ENCODE measurements around the gene SLC38A2. TPM values are rescaled to one million over a fixed set of nuclear protein-coding genes. Genes with fewer than 3 reads are reported as not detected.

The SLC38A2 gene
- total and polyA plus RNA-seq, 2 donors (not counting 1 experiment from before 2014, with no cell fraction given) = 61.6 to 202 TPM

- Histone ChIP-seq H3K9me3 (ENCODE audit: control extremely low read depth in 1 of 3, control insufficient read depth in 2 of 3, insufficient read depth in 1 of 3, low read length in 2 of 3) (no peaks in the 10 kb centered on the region), H3K27me3 (replicated peaks in 1 of 4; ENCODE audit: control extremely low read depth in 1 of 4, control insufficient read depth in 3 of 4, insufficient read depth in 4 of 4, low read length in 3 of 4) (no peaks in the 10 kb centered on the region), H3K27ac (ENCODE audit: low read length in 2 of 2) (no peak overlapping the region), H3K9ac (ENCODE audit: low read length) (no peak overlapping the region), H3K36me3 (replicated peaks in 1 of 2; ENCODE audit: control extremely low read depth in 1 of 2, control insufficient read depth in 1 of 2, extremely low read depth in 1 of 2, insufficient read depth in 2 of 2, low read length in 1 of 2) (no peaks in the 10 kb centered on the region), H3K4me3 (ENCODE audit: control extremely low read depth in 1 of 5, extremely low read depth in 1 of 5, insufficient read depth in 1 of 5, low read depth in 2 of 5, low read length in 4 of 5) (no peak overlapping the region), H2AFZ (ENCODE audit: insufficient read depth, low read depth, low read length, poor library complexity, severe bottlenecking) (no peak overlapping the region), H3K4me2 (replicated peaks; ENCODE audit: low read depth, low read length, poor library complexity, severe bottlenecking) (no peak overlapping the region), H4K20me1 (ENCODE audit: control insufficient read depth, insufficient read depth, low read length, poor library complexity, severe bottlenecking) (no peaks in the 10 kb centered on the region), H3K79me2 (ENCODE audit: control insufficient read depth, insufficient read depth, low read length) (no peaks in the 10 kb centered on the region), H3K4me1 (ENCODE audit: control insufficient read depth in 2 of 2, insufficient read depth in 2 of 2, low read length in 2 of 2) (peaks cover 10 to 12% of the 10 kb centered on the region in 2 donors)
- no peak for TF ChIP-seq EZH2 (IDR thresholded peaks at IDR 0.05; ENCODE audit: borderline replicate concordance, insufficient read depth, low read depth, low read length, poor library complexity, severe bottlenecking)
- TF ChIP-seq CTCF (IDR thresholded peaks at IDR 0.05) = no peak
- H3K9me3 Mint-ChIP-seq (ENCODE audit: insufficient read depth) = no peaks in the 10 kb centered on the region
- no peak overlapping the region for H3K4me3 Mint-ChIP-seq
- 100% methylated on average over 1 of the region's 1 CpG for WGBS (ENCODE audit: insufficient coverage)
- peaks cover 18% of the 10 kb centered on the region for H3K4me1 Mint-ChIP-seq
- ATAC-seq (ENCODE audit: low read depth) (no peak), DNase-seq (no peak)
- ChIA-PET POLR2A (no interaction called here), CTCF (no interaction called here)
- H3K27me3 Mint-ChIP-seq = no peaks in the 10 kb centered on the region
- intact Hi-C loops (cut with micrococcal nuclease) = no loop called here
- H3K27ac Mint-ChIP-seq = no peak overlapping the region
Measured at GRCh38 chr12:46378530-46378929, 6.0 kb upstream of the SLC38A2 start.

- ATAC-seq (ENCODE audit: low read depth) = no peak
- POLR2A ChIA-PET = no interaction called here
- no peak overlapping the region for H3K4me3 Mint-ChIP-seq
Measured at GRCh38 chr12:46377678-46378077, 5.1 kb upstream of the SLC38A2 start.

More at GRCh38 chr12:46377678-46378077, 5.1 kb upstream of the SLC38A2 start:
- CTCF ChIA-PET = interaction anchor here (1.6 kb wide), 1 partner anchor 10 kb away, joined by 8 read pairs; no protein-coding TSS in a partner anchor
- H3K27ac Mint-ChIP-seq = no peak overlapping the region
- no peaks in the 10 kb centered on the region for H3K9me3 Mint-ChIP-seq (ENCODE audit: insufficient read depth)
- Histone ChIP-seq H2AFZ (ENCODE audit: insufficient read depth, low read depth, low read length, poor library complexity, severe bottlenecking) (no peak overlapping the region), H3K79me2 (ENCODE audit: control insufficient read depth, insufficient read depth, low read length) (peaks cover 6% of the 10 kb centered on the region), H3K36me3 (replicated peaks in 1 of 2; ENCODE audit: control extremely low read depth in 1 of 2, control insufficient read depth in 1 of 2, extremely low read depth in 1 of 2, insufficient read depth in 2 of 2, low read length in 1 of 2) (no peaks in the 10 kb centered on the region), H3K4me1 (ENCODE audit: control insufficient read depth in 2 of 2, insufficient read depth in 2 of 2, low read length in 2 of 2) (peaks cover 10 to 12% of the 10 kb centered on the region in 2 donors), H3K9ac (ENCODE audit: low read length) (no peak overlapping the region), H4K20me1 (ENCODE audit: control insufficient read depth, insufficient read depth, low read length, poor library complexity, severe bottlenecking) (no peaks in the 10 kb centered on the region), H3K4me3 (ENCODE audit: control extremely low read depth in 1 of 5, extremely low read depth in 1 of 5, insufficient read depth in 1 of 5, low read depth in 2 of 5, low read length in 4 of 5) (no peak overlapping the region), H3K27me3 (replicated peaks in 1 of 4; ENCODE audit: control extremely low read depth in 1 of 4, control insufficient read depth in 3 of 4, insufficient read depth in 4 of 4, low read length in 3 of 4) (no peaks in the 10 kb centered on the region), H3K9me3 (ENCODE audit: control extremely low read depth in 1 of 3, control insufficient read depth in 2 of 3, insufficient read depth in 1 of 3, low read length in 2 of 3) (no peaks in the 10 kb centered on the region), H3K27ac (ENCODE audit: low read length in 2 of 2) (no peak overlapping the region), H3K4me2 (replicated peaks; ENCODE audit: low read depth, low read length, poor library complexity, severe bottlenecking) (no peak overlapping the region)
- WGBS (ENCODE audit: insufficient coverage) = no CpG with 5 or more reads among the region's 3 CpGs
- TF ChIP-seq EZH2 (IDR thresholded peaks at IDR 0.05; ENCODE audit: borderline replicate concordance, insufficient read depth, low read depth, low read length, poor library complexity, severe bottlenecking) = no peak
- no peak for TF ChIP-seq CTCF (IDR thresholded peaks at IDR 0.05)
- intact Hi-C loops (cut with micrococcal nuclease) = no loop called here
- H3K27me3 Mint-ChIP-seq = no peaks in the 10 kb centered on the region
- H3K4me1 Mint-ChIP-seq = peaks cover 17% of the 10 kb centered on the region
- DNase-seq = no peak
